Measurements from ENCODE around the gene CARD18.

The CARD18 gene, protein sequence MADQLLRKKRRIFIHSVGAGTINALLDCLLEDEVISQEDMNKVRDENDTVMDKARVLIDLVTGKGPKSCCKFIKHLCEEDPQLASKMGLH

DNA sequence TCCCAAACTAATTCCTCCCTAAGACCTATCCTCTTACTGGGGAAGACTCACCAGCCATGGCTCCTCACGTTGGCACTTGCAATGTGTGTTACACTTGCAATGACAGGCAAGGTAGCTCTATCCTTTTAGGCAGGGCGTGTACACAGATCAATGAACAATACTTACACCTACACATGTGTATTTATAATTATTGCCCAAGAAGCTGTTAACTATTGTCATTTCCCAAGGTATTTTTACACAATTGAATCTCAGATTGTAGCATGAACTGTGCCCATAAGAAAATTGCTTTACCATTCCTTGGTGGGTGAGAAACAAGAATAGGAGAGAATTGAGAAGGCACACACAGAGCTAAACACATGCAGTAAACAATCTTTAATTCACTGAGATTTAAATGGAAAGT lies at the start of gene CARD18:
CARD18 (minus strand) TSS at position 101 of the 400 bp plus-strand sequence; CDS start at position 58, 43 bp downstream.
- TF ChIP-seq, protein P1, sequence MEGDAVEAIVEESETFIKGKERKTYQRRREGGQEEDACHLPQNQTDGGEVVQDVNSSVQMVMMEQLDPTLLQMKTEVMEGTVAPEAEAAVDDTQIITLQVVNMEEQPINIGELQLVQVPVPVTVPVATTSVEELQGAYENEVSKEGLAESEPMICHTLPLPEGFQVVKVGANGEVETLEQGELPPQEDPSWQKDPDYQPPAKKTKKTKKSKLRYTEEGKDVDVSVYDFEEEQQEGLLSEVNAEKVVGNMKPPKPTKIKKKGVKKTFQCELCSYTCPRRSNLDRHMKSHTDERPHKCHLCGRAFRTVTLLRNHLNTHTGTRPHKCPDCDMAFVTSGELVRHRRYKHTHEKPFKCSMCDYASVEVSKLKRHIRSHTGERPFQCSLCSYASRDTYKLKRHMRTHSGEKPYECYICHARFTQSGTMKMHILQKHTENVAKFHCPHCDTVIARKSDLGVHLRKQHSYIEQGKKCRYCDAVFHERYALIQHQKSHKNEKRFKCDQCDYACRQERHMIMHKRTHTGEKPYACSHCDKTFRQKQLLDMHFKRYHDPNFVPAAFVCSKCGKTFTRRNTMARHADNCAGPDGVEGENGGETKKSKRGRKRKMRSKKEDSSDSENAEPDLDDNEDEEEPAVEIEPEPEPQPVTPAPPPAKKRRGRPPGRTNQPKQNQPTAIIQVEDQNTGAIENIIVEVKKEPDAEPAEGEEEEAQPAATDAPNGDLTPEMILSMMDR (IDR thresholded peaks at IDR 0.05; ENCODE audit: insufficient read depth, low read length, poor library complexity, severe bottlenecking) = no peak
- Histone ChIP-seq H3K36me3 (ENCODE audit: control insufficient read depth, insufficient read depth, low read length) (no peaks in the 10 kb centered on the region), H3K4me3 (replicated peaks; ENCODE audit: low read depth, low read length) (no peak within 1 kb of the TSS), H3K27me3 (replicated peaks; ENCODE audit: control insufficient read depth, insufficient read depth, low read length) (no peaks in the 10 kb centered on the region)
- no peak for DNase-seq (ENCODE audit: extremely low read depth, insufficient read length)

DNA sequence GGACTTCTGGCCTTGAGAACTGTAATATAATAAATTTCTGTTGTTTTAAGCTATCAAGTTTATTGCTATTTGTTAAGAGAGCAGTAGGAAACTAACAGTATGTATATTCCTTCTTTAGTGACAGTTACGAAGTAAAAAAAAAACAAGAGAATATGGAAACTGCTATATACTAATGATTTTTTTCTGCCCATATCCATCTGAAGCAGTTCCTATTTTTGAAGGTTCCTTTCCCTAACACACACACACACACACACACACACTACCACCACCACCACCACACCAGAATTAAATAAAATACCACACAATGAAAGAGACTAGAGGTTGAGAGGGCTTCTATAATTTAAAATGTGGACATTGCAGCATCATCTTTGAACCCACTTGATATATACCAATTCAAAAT lies 44.4 kb upstream of the CARD18 start:
- Histone ChIP-seq H3K4me3 (replicated peaks; ENCODE audit: low read depth, low read length) (no peak overlapping the region), H3K27me3 (replicated peaks; ENCODE audit: control insufficient read depth, insufficient read depth, low read length) (no peaks in the 10 kb centered on the region), H3K36me3 (ENCODE audit: control insufficient read depth, insufficient read depth, low read length) (no peaks in the 10 kb centered on the region)
- TF ChIP-seq, protein P1 (IDR thresholded peaks at IDR 0.05; ENCODE audit: insufficient read depth, low read length, poor library complexity, severe bottlenecking) = no peak
- no peak for DNase-seq (ENCODE audit: extremely low read depth, insufficient read length)

DNA sequence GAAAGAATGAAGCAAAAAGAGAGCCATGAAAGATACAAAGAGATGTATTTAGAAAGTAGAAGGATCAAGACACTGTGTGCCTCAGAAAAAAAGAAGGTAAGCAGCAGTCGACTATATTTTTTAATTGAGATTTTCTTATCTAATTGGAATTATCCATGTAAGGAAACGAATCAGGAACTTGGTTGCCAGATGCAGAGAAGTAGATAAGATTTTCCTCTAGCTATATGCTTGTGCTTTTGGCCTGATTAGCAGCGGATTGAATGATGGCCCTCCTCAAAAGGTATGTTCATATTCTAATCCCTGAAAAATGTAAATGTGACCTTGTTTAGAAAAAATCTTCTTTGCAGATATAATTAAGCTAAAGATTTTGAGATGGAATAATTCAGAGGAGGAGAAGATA lies 43.9 kb upstream of the CARD18 start:
- Histone ChIP-seq H3K4me3 (replicated peaks; ENCODE audit: low read depth, low read length) (no peak overlapping the region), H3K27me3 (replicated peaks; ENCODE audit: control insufficient read depth, insufficient read depth, low read length) (no peaks in the 10 kb centered on the region), H3K36me3 (ENCODE audit: control insufficient read depth, insufficient read depth, low read length) (no peaks in the 10 kb centered on the region)
- TF ChIP-seq, protein P1 (IDR thresholded peaks at IDR 0.05; ENCODE audit: insufficient read depth, low read length, poor library complexity, severe bottlenecking) = no peak
- no peak for DNase-seq (ENCODE audit: extremely low read depth, insufficient read length)

DNA sequence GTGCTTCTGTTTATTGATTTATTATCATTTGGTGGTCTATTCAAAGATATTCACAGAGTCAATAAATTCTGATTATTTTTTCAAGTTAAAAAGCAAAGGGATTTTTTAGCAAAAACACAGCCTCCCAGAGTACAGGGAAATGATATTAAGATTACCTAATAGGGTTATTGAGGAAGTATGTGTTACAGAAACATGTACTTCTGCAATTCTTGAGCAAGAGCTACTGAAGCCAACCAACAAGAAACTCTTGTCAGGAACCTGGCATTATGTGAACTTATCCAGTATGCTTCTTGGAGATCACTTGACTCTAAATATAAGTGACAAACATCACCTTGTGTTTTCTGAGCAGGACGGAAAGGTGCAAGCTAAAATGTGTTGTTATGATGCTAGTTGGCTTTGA lies 42.0 kb upstream of the CARD18 start:
- Histone ChIP-seq H3K36me3 (ENCODE audit: control insufficient read depth, insufficient read depth, low read length) (no peaks in the 10 kb centered on the region), H3K27me3 (replicated peaks; ENCODE audit: control insufficient read depth, insufficient read depth, low read length) (no peaks in the 10 kb centered on the region), H3K4me3 (replicated peaks; ENCODE audit: low read depth, low read length) (no peak overlapping the region)
- DNase-seq (ENCODE audit: extremely low read depth, insufficient read length) = no peak
- TF ChIP-seq, protein P1 (IDR thresholded peaks at IDR 0.05; ENCODE audit: insufficient read depth, low read length, poor library complexity, severe bottlenecking) = no peak

DNA sequence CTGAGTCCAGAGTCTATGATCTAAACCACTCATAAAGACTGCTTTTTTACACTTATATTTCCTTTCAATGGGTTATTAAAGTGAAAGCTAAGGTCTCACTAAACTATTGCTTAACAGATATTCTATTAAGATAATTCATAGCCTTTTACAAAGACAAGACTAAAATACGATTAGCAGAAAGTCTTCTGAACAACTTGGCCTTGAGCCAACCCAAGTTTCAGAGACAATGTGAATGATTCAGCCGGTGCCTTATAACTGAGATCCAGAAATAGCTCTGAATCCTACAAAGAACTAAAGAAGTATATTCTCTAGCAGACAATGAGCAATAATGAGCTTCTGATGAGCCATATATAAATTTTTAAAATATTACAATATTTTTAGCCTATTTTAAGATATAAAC lies 41.5 kb upstream of the CARD18 start:
- no peak for DNase-seq (ENCODE audit: extremely low read depth, insufficient read length)
- Histone ChIP-seq H3K36me3 (ENCODE audit: control insufficient read depth, insufficient read depth, low read length) (no peaks in the 10 kb centered on the region), H3K27me3 (replicated peaks; ENCODE audit: control insufficient read depth, insufficient read depth, low read length) (no peaks in the 10 kb centered on the region), H3K4me3 (replicated peaks; ENCODE audit: low read depth, low read length) (no peak overlapping the region)
- TF ChIP-seq, protein P1 (IDR thresholded peaks at IDR 0.05; ENCODE audit: insufficient read depth, low read length, poor library complexity, severe bottlenecking) = no peak
